GM12878 (cell line): ENCODE results near the gene YAF2.

Source experiments
- ATF7 ChIP-seq: fragments of 450-650 bp; IDR thresholded peaks from 2 replicates; pipeline ENCODE4 v1.6.1; 2016; ENCODE audit warnings: low read depth, mild to moderate bottlenecking
- CREM ChIP-seq: IDR thresholded peaks from 2 replicates; pipeline ENCODE4 v1.6.1; 2014; ENCODE audit warnings: antibody characterized with exemption, low read depth
- CTCF ChIP-seq, 3 experiments: IDR thresholded peaks in 2 of 3; conservative IDR thresholded peaks in 1 of 3; 2 replicates each; pipeline ENCODE4 v1.5.1; 2011; ENCODE audit warnings: low read depth in 3 of 3, low read length in 3 of 3, mild to moderate bottlenecking in 3 of 3, control low read depth in 2 of 3, moderate library complexity in 2 of 3, inconsistent platforms in 1 of 3, mixed read lengths in 1 of 3; ENCODE audit not compliant: control insufficient read depth in 2 of 3, insufficient read depth in 1 of 3; ENCODE audit errors: extremely low read depth in 1 of 3
- E2F4 ChIP-seq: IDR thresholded peaks from 2 replicates; pipeline ENCODE4 v1.6.1; 2012; ENCODE audit warnings: low read depth, low read length, improper control_type of control experiment
- EGR1 ChIP-seq, 2 experiments: IDR thresholded peaks; 1 replicate in 1 of 2; 2 replicates in 1 of 2; pipeline ENCODE4 v1.6.1; 2011 to 2012; ENCODE audit warnings: low read depth in 2 of 2, low read length in 2 of 2, borderline replicate concordance in 1 of 2, mild to moderate bottlenecking in 1 of 2, moderate library complexity in 1 of 2
- ESRRA ChIP-seq: IDR thresholded peaks from 2 replicates; pipeline ENCODE4 v1.6.1; 2012; ENCODE audit warnings: mild to moderate bottlenecking, low read length, improper control_type of control experiment
- NFYA ChIP-seq: IDR thresholded peaks from 2 replicates; pipeline ENCODE4 v1.6.1; 2011; ENCODE audit warnings: low read depth, mild to moderate bottlenecking, low read length, improper control_type of control experiment, borderline replicate concordance
- NRF1 ChIP-seq: conservative IDR thresholded peaks from 2 replicates; pipeline ENCODE4 v1.6.1; 2011; ENCODE audit warnings: mild to moderate bottlenecking, low read depth, low read length, improper control_type of control experiment
- POLR2A ChIP-seq: IDR thresholded peaks from 2 replicates; pipeline ENCODE4 v1.6.1; 2011; ENCODE audit warnings: low read depth, mild to moderate bottlenecking, low read length
- RAD21 ChIP-seq: IDR thresholded peaks from 2 replicates; pipeline ENCODE4 v1.6.1; 2011; ENCODE audit warnings: mild to moderate bottlenecking, low read depth, low read length, moderate library complexity; ENCODE audit not compliant: insufficient read depth
- REST ChIP-seq: IDR thresholded peaks from 2 replicates; pipeline ENCODE4 v1.6.1; 2012; ENCODE audit warnings: mild to moderate bottlenecking, low read depth, low read length
- STAT1 ChIP-seq: fragments of 450-650 bp; conservative IDR thresholded peaks from 2 replicates; pipeline ENCODE4 v1.6.1; 2014; ENCODE audit warnings: antibody characterized with exemption, mild to moderate bottlenecking

- no peak for TF ChIP-seq CREM
- no peak for TF ChIP-seq CTCF (IDR thresholded peaks at IDR 0.05 in 2 of 3, conservative IDR thresholded peaks at IDR 0.05 in 1 of 3; ENCODE audit: control insufficient read depth in 2 of 3, extremely low read depth in 1 of 3, insufficient read depth in 1 of 3, low read depth in 3 of 3, low read length in 3 of 3)
- TF ChIP-seq ATF7: no peak
- no peak for TF ChIP-seq STAT1
- TF ChIP-seq ESRRA: no peak
- TF ChIP-seq E2F4: no peak
- no peak for TF ChIP-seq REST
- TF ChIP-seq POLR2A: no peak
- TF ChIP-seq NFYA: no peak
- no peak for TF ChIP-seq NRF1
- TF ChIP-seq EGR1 (IDR thresholded peaks at IDR 0.05; ENCODE audit: borderline replicate concordance in 1 of 2, low read depth in 2 of 2, low read length in 2 of 2): no peak
- TF ChIP-seq RAD21: no peak
Measured at GRCh38 chr12:42255221-42255865, 17.3 kb upstream of the YAF2 start.
